Stimulated activated CD8-positive, alpha-beta memory T cell treated with anti-CD3 and anti-CD28 coated beads, Interleukin-12 subunit alpha, Interleukin-12 subunit beta, amount 100 ng/mL, for 1 hour (primary cell): Measurements from ENCODE around the gene NAAA.
"Not testable (repeated sequence)": the region's sequence is repeated elsewhere in the genome, so short reads cannot be mapped to it uniquely, and the experiment has no call there.

Source experiments
- DNase-seq: peaks from one replicate; pipeline ENCODE4 v3.0.0-alpha.2; 2020; ENCODE audit warnings: low read depth

The NAAA gene

DNA sequence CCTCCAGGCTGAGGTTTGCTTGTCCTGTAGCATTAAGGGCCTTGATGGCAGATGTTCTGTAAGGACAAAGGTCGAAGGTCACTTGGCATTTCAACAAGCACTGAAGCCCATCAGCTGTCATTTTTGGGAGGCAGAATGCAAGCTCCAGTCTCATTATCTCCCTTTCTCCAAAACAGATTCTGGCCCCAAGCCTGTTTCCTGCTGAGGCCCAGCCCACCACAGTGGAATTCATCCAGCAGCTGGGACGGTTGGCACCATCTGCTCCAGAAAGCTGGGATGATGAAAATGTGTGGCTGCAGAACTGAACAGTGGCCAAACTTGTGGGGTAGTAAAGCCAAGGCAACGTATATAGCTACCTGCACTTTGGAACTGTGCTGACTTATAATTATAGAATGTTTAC, 20.9 kb downstream of the NAAA start:
- no peak for DNase-seq

DNA sequence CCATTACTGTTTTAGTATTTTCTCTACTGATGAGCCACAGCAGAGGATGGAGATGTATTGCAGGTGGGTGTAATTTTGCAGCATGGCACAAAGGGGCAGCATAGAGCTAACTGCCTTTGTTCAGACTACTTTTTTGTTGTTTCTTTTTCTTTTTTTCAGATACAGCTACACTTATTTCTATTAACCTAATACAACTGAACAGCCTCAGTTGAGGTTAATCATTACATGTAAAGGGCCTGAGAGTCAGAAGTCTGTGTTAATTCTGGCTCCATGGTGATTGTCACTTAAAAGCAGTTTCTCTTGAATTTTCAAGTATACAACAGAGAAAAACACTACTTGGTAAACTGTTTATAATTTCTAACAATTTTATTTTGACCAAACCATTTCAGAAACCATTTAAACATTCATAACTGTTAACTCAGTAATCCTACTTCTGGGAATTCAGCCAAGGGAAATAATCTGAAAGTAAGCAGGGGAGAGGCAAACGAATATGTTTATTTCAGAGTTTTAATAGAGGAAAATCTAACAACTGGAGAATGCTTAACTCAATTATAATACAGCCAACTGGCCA, 24.6 kb downstream of the NAAA start:
- DNase-seq, result no peak

DNA sequence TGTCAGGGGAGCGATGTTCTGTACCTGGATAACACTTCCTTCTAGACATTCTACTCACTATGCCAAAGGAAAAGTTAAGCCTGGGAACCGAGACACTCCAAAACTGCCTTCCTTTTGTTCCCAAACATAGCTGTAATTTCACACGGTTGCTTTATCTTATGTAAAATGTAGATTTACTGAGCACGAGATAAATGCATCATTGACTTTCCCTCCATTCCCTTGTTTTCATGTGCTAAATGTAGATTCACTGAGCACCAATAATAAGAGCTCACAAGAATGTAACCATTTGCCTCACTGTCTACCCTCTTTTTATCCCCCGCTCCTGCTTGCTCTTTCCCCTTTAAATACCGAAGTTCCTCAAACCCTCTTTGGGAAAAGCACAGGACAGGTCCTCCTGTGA, 27.8 kb downstream of the NAAA start:
- DNase-seq, result no peak

DNA sequence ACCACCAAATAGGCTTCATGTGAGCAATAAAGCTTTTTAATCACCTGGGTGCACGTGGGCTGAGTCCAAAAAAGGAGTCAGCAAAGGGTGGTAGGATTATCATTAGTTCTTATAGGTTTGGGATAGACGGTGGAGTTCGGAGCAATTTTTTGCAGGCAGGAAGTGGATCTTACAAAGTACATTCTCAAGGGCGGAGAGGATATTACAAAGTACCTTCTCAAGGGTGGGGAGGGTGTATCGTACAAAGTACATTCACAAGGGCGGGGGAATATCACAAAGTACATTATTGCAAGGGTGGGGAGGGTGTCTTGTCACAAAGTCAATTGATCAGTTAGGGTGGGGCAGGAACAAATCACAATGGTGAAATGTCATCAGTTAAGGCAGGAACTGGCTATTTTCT, 30.0 kb downstream of the NAAA start:
- not testable (repeated sequence) for DNase-seq

DNA sequence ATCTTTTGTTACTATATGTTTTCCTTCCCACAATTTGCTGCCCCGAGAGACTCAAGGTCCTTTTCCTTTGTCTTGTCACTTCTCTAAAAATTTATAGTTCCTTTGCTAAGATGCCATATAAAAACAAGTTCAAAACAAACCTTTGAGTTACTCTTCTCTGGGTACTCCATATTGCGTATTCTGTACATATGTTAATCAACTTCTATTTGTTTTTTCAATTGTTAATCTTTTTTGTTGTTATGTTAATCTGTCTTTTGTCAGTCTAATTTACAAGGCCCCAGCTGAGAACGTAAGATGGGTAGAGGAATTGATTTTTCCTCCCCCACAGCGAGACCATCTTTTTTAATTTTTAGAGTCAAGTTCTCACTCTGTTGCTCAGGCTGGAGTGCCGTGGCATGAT, 31.4 kb downstream of the NAAA start:
- no peak for DNase-seq

DNA sequence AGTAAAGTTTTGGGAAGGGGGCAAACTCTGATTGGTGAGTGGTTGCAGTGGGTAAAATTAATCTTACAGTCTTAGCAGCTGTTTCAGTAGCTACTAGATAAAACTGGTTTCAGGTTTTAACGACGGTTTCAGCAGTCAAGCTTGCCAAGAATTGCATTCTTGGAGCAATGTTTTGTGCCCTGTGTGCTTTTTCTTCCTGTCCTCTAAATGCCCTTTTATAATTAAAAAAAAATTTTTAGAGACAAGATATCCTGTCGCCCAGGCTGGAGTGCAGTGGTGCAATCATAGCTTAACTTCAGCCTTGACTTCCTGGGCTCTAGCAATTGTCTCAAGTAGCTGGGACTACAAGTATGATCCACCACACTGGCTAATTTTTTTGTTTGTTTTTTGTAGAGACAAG, 32.3 kb downstream of the NAAA start:
- DNase-seq, result no peak

DNA sequence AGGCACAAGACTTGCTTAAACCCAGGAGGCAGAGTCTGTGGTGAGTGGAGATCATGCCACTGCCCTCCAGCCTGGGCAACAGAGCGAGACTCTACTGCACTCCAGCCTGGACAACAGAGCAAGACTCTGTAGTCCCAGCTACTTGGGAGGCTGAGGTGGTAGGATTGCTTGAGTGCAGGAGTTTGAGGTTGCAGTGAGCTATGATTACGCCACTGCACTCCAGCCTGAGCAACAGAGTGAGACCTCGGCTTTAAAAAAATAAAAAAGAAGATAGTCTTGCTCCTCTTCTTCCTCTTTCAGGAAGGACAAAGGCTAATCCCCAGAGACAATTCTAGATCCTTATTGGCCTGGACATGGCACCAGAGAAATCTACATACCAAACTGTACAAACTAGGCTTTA, 32.8 kb downstream of the NAAA start:
- DNase-seq, result no peak

DNA sequence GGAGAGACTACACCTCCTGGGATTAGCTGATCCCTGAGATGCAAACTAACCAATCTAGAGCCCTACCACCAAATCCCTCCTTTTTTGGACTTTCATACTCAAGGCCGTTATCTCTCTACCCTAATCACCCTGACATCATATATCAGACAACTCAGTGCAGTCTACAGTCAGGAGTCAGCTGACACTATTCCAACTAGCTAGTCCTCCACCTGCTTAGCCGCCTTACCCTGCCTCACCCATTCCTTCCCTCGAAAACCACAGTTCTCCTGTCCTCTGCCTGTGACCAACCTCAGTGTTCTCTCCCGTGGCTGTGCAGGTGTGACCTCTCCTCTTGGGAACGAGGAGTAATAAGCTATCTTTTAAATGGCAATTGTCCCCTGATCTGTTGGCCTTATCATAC, 36.7 kb downstream of the NAAA start:
- DNase-seq, result no peak

DNA sequence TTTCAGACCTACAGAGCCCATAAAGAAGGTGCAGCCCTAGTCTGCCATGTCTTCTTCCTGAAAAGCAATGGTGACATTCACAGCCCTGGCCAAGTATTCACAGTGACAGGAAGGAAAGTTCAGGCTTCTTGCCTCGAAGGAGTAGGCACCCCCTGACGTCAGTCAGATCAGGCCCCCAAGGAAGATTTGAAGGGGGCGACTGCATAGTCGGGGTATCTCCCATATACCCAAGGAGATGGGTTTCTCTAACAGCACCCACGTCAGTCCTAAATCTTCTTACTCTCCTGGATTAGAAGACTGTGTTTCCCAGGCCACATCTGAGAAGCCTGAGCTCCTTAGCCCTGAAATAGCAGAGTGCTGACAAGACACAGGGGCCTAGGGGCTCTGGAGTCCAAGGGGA, 38.5 kb downstream of the NAAA start, which contains the start of gene PPEF2:
TSS of gene PPEF2 (minus strand) at position 101 of the 400 bp plus-strand sequence. CDS start 6,127 bp downstream, outside the sequence.
- no peak for DNase-seq

DNA sequence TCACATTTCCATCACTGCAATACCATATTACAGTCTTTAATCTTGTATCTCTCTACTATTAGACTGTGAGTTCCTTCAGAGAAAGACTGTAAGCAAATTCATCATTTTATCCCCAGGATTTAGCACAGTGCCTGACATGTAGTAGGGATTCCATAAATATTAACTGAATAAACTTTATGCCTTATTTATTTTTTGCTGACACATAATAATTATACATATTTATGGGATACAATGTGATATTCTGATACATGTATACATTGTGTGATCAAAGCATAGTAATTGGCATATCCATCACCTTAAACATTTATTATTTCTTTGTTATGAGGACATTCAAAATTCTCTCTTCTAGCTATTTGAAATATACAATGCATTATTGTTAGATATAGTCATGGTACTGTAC, 42.3 kb downstream of the NAAA start:
- no peak for DNase-seq

DNA sequence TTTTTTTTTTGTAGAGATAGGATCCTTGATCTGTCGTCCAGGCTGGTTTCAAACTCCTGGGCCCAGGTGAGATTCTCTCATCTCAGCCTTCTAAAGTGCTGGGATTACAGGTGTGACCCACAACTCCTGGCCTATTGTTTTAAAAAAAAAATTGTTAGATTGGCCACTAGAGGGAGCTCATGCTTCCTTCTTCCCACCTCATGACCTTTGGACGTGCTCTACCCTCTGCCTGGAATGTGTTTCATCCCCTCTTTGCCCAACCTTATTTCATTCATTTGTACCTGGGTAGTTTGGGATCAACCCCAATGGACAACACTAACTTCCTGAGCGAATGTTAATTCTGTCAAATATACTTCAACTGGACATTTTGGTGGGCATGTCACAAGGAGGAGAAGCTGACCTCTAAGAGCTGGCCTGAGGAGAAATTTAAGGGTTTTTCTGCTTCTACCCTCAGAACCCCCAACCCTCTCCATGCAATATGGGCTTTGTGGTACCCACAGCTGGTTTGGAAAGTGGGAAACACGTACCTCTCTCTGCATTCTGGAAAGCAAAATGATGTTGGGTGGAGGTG, 45.0 kb downstream of the NAAA start:
- no peak for DNase-seq

DNA sequence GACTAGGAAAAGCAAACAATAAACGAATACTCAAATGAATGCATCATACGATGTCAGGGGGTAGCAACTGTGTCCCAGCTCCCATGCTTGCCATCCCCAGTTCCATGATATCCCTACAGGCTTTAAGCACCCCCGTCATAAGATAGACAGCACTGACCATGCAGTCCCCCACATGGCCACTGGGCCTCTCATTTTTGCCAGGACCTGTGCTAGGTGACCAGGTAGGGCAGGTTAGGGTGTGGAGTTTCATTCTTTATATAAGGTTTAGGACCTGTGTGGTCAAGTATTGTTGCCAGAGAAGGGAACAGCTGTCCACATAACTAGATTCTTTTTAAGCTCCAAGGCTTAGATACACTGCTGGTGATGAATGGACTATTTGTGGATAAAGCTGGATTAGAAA, 48.3 kb downstream of the NAAA start:
- DNase-seq, result no peak

DNA sequence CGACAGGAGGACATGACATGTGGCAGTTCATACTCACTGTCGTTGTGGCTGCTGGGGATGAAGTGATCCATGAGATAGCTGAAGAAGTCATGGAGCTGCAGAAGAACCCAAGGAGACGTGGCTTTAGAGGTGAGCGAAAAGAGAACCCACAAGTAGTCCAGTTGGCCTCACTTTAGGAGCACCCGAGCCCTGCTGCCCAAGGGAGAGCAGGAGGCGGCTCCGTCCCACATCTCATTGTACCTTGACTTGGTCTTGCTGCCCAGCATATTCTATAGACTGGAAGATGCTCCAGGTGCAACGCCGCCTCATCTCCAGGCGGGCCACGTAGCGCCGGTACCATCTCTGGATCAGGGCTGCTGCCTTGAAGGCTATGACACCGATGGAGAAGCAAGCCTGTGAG, 49.2 kb downstream of the NAAA start:
- DNase-seq, result no peak

DNA sequence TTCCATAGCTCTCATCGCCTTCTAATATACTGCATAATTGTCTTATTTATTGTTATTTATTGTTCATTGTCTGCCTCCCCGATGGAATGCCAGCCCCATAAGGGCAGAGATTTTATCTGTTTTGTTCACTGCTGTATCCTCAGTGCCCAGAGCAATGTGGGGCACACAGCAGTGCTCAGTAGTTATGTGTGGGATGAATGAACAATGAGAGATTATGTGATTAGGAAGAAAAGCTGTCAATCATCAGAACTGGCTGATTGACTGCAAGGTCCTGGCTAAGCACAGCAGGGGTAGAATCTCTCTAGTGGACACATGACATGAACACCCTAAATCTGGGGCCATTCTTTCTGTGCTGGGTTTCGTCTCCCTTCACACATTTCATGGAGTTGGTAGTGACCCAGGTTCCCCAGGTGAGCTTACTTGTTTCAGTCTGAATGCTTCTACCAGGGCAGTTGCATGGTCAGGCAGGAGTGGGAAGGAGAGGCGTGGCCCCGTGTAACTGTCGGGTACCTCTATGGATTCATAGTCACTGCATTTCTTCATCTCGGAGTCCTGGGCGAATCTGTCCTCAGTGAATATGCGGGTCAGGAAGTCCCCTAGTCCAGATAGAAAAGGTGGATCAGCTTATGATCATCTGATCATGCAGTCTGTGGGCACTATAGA, 51.1 kb downstream of the NAAA start:
- no peak for DNase-seq

DNA sequence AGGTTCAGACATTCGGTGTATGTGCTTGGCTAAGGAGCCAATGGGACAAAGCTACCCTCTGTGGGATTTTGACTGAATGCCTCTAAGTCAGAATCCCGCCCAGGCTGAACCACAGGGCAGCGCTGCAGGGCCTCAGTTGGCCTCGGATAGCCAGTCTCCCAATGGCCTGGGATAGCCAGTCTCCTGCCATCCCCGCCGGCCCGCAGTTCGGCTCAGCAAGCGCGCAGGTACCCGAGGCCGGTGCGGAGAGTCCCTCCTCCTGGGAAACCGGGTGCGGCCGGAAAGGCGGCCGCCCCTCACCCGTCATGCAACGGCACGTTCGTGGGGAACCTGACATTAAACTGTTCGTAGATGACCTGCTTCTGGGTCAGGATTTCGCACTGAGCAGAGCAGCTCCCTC, 54.7 kb downstream of the NAAA start:
- no peak for DNase-seq

DNA sequence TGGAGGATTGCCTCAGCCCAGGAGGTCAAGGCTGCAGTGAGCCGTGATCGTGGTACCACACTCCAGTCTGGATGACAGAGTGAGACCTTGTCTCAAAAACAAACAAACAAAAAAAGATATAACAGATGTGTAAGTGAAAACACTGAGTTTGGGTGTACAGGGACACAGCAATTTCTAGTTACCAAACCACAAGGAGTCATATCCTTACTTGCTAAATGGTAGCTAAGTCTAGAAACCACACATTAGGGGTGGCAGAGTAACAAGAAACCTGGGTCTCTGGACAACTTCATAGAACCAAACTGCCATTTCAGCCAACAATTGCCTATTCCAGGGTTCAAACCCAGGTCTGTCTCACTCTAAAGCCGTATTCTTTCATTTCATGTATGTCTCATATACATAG, 59.3 kb downstream of the NAAA start:
- no peak for DNase-seq

DNA sequence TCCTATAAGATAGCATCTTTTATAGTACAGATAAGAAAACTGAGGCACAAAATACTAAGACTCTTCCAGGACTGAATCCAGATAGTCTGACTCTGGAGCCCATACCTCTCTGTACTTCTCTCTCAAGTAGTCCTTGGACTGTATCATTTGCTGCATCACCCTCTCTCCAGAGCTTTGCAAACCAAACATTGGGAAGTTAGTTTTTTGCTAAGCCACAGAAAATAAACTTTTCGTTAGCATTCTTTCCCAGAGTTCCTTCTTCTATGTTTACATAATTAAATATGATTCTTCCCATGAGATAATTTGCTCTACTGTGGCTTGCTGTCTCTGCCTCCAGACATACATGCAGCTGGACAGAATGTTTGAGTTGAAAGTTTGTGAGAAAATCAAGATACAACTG, 60.5 kb downstream of the NAAA start:
- no peak for DNase-seq

DNA sequence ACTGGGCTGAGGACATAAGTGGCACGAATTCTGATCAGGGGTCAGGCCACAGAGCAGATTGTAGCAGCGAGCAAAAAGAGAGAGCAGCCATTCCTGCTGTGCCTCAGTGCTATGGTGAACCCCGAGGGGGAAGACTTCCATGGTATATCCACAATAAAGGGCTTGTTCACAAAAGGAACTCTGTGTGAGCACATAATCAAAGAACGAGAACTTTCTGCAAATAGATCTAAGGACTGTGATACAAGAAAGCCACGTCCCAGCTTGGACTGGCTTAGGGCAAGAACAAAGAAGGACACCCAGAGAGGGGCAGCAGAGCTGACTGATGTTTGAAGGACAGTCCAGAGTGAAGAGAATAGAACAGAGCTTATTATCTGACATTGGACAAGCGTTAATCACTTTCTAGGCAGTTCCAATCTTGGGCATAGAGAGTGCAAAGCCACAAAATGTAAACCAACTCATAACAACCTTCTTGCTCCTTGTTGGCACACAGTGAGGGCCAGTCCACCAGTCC, 62.5 kb downstream of the NAAA start:
- no peak for DNase-seq

DNA sequence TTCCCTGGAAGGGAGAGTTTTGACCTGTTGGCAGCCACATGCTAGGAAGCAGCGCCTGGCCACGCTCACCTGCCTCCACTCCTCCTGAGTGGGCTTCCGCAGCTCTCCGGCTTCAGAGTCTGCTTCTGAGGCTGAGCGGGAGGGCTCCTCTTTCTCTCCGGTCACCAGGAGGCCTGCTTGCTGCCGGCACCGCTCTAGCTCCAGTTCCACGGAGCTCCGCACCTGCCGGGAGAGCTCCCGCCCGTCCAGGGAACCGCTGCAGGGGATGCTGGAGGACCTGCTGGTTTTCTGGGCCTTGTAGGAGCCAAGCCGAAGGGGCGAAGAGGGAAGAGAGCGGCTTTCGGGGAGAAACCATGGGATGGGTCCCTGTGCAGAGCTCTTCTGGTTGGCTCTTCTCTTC, 64.6 kb downstream of the NAAA start:
- DNase-seq, result no peak

DNA sequence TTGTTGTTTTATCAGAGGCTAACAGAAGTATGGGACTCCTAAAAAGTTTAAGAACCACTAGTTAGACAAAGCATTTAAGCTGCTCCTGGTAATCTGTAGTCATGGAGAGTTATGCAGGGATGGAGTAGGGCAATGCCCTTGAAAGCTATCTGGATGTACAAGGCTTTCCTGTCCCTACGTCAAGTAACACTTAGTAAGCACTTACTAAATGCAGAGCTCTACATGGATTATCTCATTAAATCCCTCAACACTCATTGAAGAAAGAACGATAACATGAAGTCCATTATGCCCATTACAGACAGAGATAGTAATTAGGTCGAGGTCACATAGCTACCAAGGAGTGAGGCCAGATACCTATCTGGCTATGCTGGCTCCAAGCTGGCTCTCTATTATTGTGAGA, 71.7 kb downstream of the NAAA start:
- no peak for DNase-seq

DNA sequence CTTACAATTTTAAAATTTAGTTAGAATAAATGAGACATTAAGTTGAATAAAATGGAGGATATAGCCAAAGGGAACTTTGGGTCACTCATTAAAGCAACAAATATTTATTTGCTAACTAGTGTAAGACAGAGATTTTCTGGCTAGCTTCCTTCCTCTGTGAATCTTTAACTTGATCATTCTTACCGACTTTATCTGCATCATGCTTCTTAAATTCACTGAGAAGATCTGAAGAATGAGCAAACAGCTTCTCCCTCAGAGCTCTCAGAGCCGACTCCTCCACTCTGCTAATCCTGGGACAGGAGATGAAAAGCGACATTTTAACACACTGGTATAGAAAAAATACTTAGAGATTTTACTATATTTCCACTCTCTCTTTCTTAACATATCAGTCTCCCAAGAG, 73.7 kb downstream of the NAAA start:
- DNase-seq, result no peak
